ENCODE data around the gene MAPKAPK2. TPM values are rescaled to one million over a fixed set of nuclear protein-coding genes. Genes with fewer than 3 reads are reported as not detected.

MAPKAPK2 gene
- total RNA-seq, 1 experiment from 2014 or later, result 51.1 TPM

DNA sequence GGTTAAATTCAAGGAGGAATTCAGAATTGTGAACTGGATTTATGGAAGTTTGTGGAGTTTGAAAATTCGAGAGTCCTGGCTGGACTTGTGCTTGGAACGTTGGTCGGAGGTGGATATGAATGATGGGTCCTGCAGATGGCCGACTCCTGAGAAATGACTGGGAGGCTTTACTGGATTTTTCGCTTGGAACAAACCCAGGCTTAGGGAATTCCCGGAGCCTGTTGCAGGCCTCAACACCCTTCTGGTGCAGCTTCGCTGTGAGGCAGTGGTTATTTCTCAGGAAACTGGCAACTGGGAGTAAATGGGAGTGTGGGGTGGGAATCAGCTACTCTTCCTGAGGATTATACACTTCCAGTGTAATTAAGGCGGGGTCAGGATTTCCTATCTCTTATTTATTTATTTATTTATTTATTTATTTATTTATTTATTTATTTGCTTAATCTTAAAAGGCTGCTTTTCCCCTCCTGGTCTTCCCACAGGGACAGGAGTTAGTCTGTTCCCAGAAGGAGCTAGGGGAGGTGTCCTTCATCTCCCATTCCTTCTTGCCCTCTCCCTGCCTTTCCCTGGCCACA is 21.1 kb downstream of the MAPKAPK2 start:
- no peak overlapping the region for H3K27ac ChIP-seq (ENCODE audit: low read depth, low read length)
- no peaks in the 10 kb centered on the region for H3K9me3 ChIP-seq (ENCODE audit: control insufficient read depth in 1 of 2, insufficient read depth in 1 of 2, low read depth in 1 of 2, low read length in 2 of 2)
- no peaks in the 10 kb centered on the region for H3K36me3 ChIP-seq (ENCODE audit: control insufficient read depth in 1 of 2, insufficient read depth in 2 of 2, low read length in 2 of 2)
- DNase-seq (ENCODE audit: low read depth, low spot score) (no peak), ATAC-seq (no peak)
- RAD21 ChIA-PET (ENCODE audit: low non-redundant PET in 1 of 2, low total read pairs in 2 of 2, uncharacterized antibody in 2 of 2, unreplicated experiment in 2 of 2), result no interaction called here
- TF ChIP-seq SIN3A (IDR thresholded peaks at IDR 0.05; ENCODE audit: low read depth) (no peak), CEBPB (IDR thresholded peaks at IDR 0.05; ENCODE audit: low read depth) (no peak), POLR2AphosphoS5 (IDR thresholded peaks at IDR 0.05; ENCODE audit: low read depth, low read length) (no peak), JUND (IDR thresholded peaks at IDR 0.05) (no peak), ZFX (IDR thresholded peaks at IDR 0.05) (no peak), EZH2phosphoT487 (IDR thresholded peaks at IDR 0.05; ENCODE audit: borderline replicate concordance) (no peak), RAD21 (IDR thresholded peaks at IDR 0.05; ENCODE audit: low read depth) (no peak)
- TF ChIP-seq, protein P1, sequence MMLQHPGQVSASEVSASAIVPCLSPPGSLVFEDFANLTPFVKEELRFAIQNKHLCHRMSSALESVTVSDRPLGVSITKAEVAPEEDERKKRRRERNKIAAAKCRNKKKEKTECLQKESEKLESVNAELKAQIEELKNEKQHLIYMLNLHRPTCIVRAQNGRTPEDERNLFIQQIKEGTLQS (IDR thresholded peaks at IDR 0.05), result no peak
- TF ChIP-seq, protein P2, sequence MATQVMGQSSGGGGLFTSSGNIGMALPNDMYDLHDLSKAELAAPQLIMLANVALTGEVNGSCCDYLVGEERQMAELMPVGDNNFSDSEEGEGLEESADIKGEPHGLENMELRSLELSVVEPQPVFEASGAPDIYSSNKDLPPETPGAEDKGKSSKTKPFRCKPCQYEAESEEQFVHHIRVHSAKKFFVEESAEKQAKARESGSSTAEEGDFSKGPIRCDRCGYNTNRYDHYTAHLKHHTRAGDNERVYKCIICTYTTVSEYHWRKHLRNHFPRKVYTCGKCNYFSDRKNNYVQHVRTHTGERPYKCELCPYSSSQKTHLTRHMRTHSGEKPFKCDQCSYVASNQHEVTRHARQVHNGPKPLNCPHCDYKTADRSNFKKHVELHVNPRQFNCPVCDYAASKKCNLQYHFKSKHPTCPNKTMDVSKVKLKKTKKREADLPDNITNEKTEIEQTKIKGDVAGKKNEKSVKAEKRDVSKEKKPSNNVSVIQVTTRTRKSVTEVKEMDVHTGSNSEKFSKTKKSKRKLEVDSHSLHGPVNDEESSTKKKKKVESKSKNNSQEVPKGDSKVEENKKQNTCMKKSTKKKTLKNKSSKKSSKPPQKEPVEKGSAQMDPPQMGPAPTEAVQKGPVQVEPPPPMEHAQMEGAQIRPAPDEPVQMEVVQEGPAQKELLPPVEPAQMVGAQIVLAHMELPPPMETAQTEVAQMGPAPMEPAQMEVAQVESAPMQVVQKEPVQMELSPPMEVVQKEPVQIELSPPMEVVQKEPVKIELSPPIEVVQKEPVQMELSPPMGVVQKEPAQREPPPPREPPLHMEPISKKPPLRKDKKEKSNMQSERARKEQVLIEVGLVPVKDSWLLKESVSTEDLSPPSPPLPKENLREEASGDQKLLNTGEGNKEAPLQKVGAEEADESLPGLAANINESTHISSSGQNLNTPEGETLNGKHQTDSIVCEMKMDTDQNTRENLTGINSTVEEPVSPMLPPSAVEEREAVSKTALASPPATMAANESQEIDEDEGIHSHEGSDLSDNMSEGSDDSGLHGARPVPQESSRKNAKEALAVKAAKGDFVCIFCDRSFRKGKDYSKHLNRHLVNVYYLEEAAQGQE (IDR thresholded peaks at IDR 0.05; ENCODE audit: low read depth), result no peak
- TF ChIP-seq, protein P3, sequence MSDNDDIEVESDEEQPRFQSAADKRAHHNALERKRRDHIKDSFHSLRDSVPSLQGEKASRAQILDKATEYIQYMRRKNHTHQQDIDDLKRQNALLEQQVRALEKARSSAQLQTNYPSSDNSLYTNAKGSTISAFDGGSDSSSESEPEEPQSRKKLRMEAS (IDR thresholded peaks at IDR 0.05), result no peak
- POLR2A ChIA-PET, result no interaction called here
- BruUV-seq (replicated peaks), result no TSS peak
- H3K4me1 ChIP-seq (ENCODE audit: control insufficient read depth in 1 of 2, insufficient read depth in 2 of 2, low read length in 2 of 2), result peaks cover 0 to 10% of the 10 kb centered on the region in 2 experiments; a peak in 1 of 4 replicates
- intact Hi-C loops (cut with micrococcal nuclease), result no loop called here
- no peak overlapping the region for H3K4me2 ChIP-seq (ENCODE audit: low read length)
- no peak overlapping the region for H3K4me3 ChIP-seq (replicated peaks in 1 of 2; ENCODE audit: low read depth in 1 of 2, low read length in 2 of 2)
- H2AFZ ChIP-seq (ENCODE audit: low read depth, low read length, poor library complexity, severe bottlenecking), result no peak overlapping the region
- CTCF ChIA-PET, result no interaction called here
- H3K79me2 ChIP-seq (ENCODE audit: insufficient read depth, low read length), result peaks cover 93% of the 10 kb centered on the region
- no peak overlapping the region for H3K9ac ChIP-seq (ENCODE audit: low read length)
- H4K20me1 ChIP-seq (ENCODE audit: insufficient read depth), result peaks cover 5% of the 10 kb centered on the region; the same call in 1 of the 2 replicates
- H3K9me2 ChIP-seq (ENCODE audit: insufficient read depth), result no peaks in the 10 kb centered on the region
- no peaks in the 10 kb centered on the region for H3K27me3 ChIP-seq (ENCODE audit: insufficient read depth, low read length)
